ENCODE data around the gene NDUFA11.

NDUFA11 gene

GRCh38 chr19:5932609-5933262 is 29.1 kb upstream of the NDUFA11 start:
- in situ Hi-C loops (cut with HindIII; ENCODE audit: low sequenced_read_pairs): no loop called here

DNA sequence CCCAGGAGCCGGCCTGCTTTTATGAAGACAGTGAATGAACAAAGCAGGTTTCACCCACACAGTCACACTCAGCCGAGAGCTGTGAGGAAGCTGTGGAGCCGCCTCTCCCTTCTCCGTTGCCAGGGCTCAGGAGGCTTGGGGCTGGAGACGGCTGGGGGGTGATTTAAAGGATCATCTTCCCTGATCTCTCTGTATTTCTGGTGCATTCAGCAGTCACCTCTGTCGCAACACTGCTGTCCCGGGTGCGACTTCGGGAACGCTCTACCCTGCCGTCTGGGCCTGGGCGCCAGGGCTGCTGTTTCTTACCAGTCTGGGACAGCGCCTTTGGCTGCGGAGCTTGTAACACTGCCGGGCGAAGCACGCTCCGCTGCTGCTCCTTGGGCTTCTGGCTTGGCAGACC is 28.6 kb upstream of the NDUFA11 start:
- in situ Hi-C loops (cut with HindIII; ENCODE audit: low sequenced_read_pairs): no loop called here

DNA sequence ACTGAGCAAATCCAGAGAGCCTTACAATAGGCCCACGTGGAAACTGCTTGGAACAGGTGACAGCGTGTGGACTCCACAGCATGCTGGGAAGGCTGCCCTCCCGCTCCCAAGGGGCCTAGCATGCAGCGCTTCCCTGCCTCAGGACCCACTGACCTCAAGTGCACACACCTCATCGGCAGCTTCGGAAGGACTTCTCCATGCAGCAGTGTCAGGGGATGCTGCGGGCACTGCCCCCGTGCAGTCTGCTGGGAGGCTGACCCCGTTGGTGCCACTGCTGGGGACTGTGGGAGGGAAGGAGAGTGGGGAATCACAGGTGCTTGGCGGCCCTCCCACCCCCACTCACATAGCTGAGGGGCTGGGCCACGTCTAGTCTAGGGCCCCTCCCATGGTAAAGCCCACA is 27.7 kb upstream of the NDUFA11 start:
- in situ Hi-C loops (cut with HindIII; ENCODE audit: low sequenced_read_pairs): no loop called here

- in situ Hi-C loops (cut with HindIII; ENCODE audit: low sequenced_read_pairs): no loop called here
Observed at GRCh38 chr19:5929625-5930024, 26.0 kb upstream of the NDUFA11 start.

- in situ Hi-C loops (cut with HindIII; ENCODE audit: low sequenced_read_pairs): no loop called here
Observed at GRCh38 chr19:5929179-5929578, 25.6 kb upstream of the NDUFA11 start.

- in situ Hi-C loops (cut with HindIII; ENCODE audit: low sequenced_read_pairs): no loop called here
Observed at GRCh38 chr19:5927441-5927821, 23.8 kb upstream of the NDUFA11 start.

DNA sequence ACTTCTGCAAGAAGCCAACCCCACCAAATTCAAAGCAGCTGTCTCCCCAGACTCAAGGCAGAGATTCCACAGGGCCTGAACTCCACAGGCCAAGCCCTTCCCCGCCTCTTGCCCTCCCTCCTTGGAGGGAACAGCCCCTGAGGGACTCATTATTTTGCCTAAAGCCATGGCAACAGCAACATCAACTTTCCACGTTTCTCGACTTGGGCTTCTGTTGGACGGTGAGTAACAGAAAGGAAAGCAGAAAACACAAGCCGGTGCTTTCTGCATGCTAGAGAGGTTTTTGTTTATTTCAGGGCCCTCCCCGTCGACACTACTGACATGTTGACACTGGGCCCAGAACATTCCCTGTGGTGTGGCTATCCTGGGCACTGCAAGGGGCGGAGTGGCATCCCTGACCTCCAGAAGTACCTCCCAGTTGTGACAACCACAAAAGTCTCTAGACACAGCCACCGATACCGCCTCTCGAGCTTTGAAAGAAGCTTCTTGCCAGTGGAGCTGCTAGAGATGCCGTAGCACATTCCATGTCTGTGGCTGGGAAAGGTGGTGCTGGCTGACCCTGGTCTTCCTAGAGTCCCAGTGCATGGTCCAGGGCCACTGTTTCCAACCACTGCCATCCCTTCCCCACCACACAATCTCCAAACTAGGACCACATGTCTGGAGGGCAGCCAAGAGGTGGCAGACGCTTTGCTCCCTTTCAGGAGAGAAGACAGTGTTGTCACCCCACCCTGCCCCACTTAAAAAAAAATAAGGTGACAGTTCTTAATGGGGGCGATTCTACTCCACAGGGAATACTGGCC is 23.3 kb upstream of the NDUFA11 start:
- in situ Hi-C loops (cut with HindIII; ENCODE audit: low sequenced_read_pairs): no loop called here

DNA sequence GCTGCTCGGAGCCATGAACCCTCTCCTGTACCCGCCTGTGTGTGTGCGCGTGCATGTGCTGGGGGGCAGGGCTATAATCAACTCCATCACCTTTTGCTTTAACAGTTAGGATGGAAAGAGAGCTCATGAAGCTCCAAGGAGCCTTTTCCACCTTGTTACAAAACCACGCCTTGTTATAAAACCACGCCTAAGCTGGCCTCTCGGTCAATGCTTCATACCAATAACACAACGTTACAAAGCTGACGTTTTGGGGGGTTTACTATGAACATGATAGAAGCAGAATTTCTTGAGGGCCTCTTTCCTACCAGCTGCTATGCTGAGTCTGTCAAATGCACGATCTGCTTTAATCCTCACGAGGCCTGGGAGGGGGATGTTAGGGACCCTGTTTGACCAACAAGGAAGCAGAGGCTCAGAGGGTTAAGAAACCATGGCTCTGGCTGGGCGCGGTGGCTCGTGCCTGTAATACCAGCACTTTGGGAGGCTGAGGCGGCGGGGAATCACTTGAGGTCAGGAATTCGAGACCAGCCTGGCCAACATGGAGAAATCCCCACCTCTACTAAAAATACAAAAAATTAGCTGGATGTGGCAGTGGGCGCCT is 22.3 kb upstream of the NDUFA11 start:
- in situ Hi-C loops (cut with HindIII; ENCODE audit: low sequenced_read_pairs): no loop called here

GRCh38 chr19:5923356-5923755 is 19.8 kb upstream of the NDUFA11 start:
- in situ Hi-C loops (cut with HindIII; ENCODE audit: low sequenced_read_pairs): no loop called here

- in situ Hi-C loops (cut with HindIII; ENCODE audit: low sequenced_read_pairs): no loop called here
Observed at GRCh38 chr19:5922161-5922545, 18.6 kb upstream of the NDUFA11 start.

DNA sequence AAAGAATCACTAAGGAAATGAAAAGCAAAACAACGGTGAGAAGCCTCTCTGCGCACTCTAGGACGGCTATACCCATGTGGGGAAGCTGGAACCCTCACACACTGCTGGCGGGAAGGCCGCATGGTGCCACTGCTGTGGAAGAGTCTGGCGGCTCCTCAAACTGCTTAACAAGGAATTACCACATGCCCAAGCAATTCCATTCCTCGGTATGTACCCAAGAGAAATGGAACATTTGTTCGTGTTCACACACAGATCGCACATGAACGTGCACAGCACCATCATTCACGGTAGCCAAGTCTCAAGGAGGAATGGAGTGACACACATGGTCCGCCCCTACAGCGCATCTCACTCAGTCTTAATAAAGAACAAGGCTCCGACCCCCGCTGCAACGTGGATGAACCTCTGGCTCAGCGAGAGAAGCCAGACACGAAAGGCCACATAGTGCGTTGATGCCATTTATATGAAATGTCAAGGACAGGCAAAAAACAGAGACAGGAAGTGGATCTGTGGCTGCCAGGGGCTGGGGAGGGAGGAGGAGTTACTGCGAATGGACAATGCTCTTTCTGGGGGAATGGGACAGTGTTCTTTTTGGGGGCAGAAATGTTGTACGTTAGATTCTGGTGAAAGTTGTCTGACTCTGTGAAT is 18.0 kb upstream of the NDUFA11 start:
- in situ Hi-C loops (cut with HindIII; ENCODE audit: low sequenced_read_pairs): no loop called here

DNA sequence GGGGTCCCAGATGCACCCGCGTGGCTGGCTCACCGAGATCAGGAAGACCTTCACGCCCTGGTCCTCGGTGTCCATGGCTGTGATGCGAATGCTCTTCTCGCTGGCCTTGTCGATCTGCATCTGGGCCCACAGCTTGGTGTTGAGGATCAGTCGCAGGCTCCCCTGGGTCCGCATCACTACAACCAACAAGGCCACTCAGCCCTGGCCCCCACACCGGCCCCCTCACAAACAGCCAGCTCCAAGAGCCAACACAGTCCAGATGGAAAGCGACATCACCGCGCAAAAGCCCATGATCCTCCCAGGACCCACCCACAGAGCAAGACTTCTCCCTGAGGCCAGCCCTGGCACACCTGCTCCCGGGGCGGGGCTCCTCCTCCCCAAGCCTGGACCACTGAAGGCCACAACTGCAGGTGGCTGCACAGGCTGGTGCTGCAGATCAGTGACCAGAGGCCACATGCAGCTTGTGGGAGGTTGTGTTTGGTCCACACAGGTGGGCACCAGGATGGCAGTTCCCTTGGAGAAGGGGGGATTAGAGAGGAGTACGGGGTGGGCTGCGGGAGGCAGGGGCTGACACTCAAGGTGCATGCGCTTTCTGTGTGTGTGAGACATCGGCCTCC is 15.0 kb upstream of the NDUFA11 start:
- in situ Hi-C loops (cut with HindIII; ENCODE audit: low sequenced_read_pairs): no loop called here

GRCh38 chr19:5917431-5918107 is 14.0 kb upstream of the NDUFA11 start:
- in situ Hi-C loops (cut with HindIII; ENCODE audit: low sequenced_read_pairs): no loop called here

- in situ Hi-C loops (cut with HindIII; ENCODE audit: low sequenced_read_pairs): no loop called here
Observed at GRCh38 chr19:5916181-5916708, 12.7 kb upstream of the NDUFA11 start.

DNA sequence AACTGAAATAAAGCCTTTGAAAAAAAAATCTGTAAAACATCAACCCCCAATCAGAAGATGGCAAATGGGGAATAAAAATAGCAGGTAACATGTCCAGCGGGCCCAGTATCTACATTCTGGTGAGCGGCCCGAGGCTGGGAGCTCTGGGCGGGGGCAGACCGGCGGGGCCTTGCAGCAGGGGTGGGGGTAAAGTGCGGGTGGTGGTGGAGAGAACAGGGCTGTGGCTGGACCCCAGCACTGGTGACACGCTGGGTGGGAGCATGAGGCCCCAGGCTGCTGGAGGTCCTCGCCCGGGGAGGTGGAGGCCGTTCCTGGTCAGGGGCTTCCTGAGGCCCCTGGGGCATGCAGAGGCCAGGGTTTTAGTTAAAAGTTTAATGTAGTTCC is 12.2 kb upstream of the NDUFA11 start:
- in situ Hi-C loops (cut with HindIII; ENCODE audit: low sequenced_read_pairs): no loop called here

DNA sequence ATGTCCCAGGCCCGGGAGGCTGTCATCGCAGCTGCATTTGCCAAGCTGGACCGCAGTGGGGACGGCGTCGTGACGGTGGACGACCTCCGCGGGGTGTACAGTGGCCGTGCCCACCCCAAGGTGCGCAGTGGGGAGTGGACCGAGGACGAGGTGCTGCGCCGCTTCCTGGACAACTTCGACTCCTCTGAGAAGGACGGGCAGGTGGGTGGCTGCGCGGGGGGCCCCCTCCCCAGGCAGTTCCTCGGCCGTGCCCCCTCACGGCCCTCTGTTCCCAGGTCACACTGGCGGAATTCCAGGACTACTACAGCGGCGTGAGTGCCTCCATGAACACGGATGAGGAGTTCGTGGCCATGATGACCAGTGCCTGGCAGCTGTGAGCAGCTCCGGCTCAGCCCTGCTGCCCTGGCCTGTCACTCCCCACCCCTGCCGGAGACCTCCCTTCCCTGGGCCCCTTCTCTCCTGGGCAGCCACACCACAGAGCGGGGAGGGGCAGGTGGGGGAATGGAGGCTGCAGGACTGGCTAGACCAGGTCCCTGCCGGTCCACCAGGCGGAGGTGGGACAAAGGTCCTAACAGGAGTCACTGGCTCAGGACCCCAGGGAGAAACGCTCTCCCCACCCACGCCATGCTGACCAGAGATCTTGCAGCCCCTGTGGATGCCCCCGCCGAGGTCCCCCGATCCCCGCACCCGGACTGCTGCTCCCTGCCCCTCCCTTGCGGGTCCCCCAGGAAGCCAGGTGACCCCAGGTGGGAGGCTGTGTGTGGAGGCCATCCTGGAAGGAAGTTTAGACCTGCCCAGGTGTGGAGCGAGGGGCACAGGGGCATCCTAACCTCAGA is 11.6 kb upstream of the NDUFA11 start:
- in situ Hi-C loops (cut with HindIII; ENCODE audit: low sequenced_read_pairs): no loop called here

DNA sequence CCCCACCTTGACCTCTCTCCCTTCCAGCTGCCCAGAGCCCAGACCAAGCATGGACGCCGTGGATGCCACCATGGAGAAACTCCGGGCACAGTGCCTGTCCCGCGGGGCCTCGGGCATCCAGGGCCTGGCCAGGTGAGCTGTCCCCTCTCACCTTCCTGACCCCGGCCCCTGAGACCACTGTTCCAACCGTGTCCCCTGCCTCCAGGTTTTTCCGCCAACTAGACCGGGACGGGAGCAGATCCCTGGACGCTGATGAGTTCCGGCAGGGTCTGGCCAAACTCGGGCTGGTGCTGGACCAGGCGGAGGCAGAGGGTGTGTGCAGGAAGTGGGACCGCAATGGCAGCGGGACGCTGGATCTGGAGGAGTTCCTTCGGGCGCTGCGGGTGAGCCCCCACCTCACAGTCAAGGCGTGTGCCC is 10.8 kb upstream of the NDUFA11 start:
- in situ Hi-C loops (cut with HindIII; ENCODE audit: low sequenced_read_pairs): no loop called here

DNA sequence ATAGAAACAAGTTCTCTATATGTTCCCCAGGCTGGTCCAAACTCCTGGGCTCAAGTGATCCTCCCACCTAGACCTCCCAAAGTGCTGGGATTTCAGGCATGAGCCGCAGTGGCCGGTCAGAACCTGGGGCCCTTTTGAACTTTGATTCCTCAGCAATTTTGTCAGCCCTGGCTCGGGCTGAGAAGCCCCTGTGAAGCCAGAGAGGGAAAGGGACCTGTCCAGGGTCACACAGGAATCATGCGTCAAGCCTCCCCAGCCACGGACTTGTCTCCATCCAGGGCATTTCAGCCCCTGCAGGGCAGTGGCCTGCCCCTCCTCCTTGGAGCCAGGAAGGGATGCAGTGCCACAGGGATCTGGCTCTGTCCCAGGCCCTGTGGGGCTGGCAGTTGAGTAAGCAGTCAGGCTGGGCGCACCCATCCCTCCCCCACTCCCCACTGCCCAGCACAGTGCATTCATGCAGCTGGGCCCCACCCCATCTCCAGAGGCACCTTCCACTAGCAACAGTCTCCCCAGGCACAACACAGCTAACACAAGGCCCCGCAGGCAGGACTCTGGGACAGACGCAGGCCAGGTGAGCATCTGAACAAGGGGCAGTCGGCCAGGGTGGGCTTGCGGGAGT is 10.3 kb upstream of the NDUFA11 start, which contains the start of gene CAPS:
CAPS (plus strand) TSS at position 516 of the 619 bp plus-strand sequence. CDS start 153 bp downstream, outside the sequence.
- in situ Hi-C loops (cut with HindIII; ENCODE audit: low sequenced_read_pairs): no loop called here

GRCh38 chr19:5911366-5911765 is 7.8 kb upstream of the NDUFA11 start:
- in situ Hi-C loops (cut with HindIII; ENCODE audit: low sequenced_read_pairs): no loop called here

All from DLD1 (cell line).